Measurements from ENCODE around the gene SCYL3. TPM values are rescaled to one million over a fixed set of nuclear protein-coding genes. Genes with fewer than 3 reads are reported as not detected.
"Not testable (repeated sequence)": the region's sequence is repeated elsewhere in the genome, so short reads cannot be mapped to it uniquely, and the experiment has no call there.

The SCYL3 gene
- total and polyA plus RNA-seq, 3 experiments from 2014 or later = 12.7 to 13.5 (median 13.1) TPM

DNA sequence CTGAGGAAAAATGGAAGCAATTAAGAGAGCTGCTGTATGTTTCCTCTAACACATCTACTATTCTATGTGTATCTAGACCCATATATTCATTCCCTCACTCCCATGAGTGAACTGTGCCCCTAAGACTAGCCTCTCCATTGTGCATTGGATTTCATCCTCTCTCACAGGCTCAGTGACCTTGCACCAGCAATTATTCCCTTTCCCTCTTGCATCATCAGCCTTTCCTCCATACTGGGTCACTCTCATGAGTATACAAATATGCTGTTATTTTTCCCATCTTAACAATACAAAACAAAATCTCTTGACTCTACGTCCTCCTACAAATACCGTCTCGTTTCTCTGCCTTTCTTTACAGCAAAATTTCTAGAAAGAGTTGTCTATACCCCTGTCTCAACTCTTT is 69.5 kb downstream of the SCYL3 start:
- Histone ChIP-seq H3K9me3 (ENCODE audit: low read length) (no peaks in the 10 kb centered on the region), H3K4me3 (ENCODE audit: low read length) (no peak overlapping the region), H3K27ac (ENCODE audit: low read depth, low read length) (no peak overlapping the region), H3K4me1 (ENCODE audit: insufficient read depth, low read length) (no peaks in the 10 kb centered on the region), H3K27me3 (ENCODE audit: insufficient read depth, low read length, poor library complexity, severe bottlenecking) (no peaks in the 10 kb centered on the region), H3K36me3 (ENCODE audit: insufficient read depth, low read length) (no peaks in the 10 kb centered on the region)
- CTCF ChIA-PET = no interaction called here
- DNase-seq = no peak
- Mint-ChIP-seq H3K36me3 (peaks cover 6 to 29% (median 16%) of the 10 kb centered on the region in 3 donors), H3K27ac (peak overlapping the region in 2 of 8 donors; percentile 19 to 26), H3K4me1 (no peaks in the 10 kb centered on the region), H3K9me3 (no peaks in the 10 kb centered on the region), H3K4me3 (no peak overlapping the region), H3K27me3 (no peaks in the 10 kb centered on the region)
- POLR2A ChIA-PET = no interaction called here

GRCh38 chr1:169821500-169821899 is 72.2 kb downstream of the SCYL3 start:
- peaks cover 6 to 18% (median 15%) of the 10 kb centered on the region in 3 donors for H3K36me3 Mint-ChIP-seq
- no peak overlapping the region for H3K4me3 Mint-ChIP-seq
- H3K36me3 ChIP-seq (ENCODE audit: insufficient read depth, low read length) = no peaks in the 10 kb centered on the region
- no peaks in the 10 kb centered on the region for H3K4me1 ChIP-seq (ENCODE audit: insufficient read depth, low read length)
- ChIA-PET CTCF (no interaction called here), POLR2A (no interaction called here)
- no peaks in the 10 kb centered on the region for H3K27me3 Mint-ChIP-seq
- no peak overlapping the region for H3K27ac Mint-ChIP-seq
- H3K4me1 Mint-ChIP-seq = no peaks in the 10 kb centered on the region
- no peak overlapping the region for H3K4me3 ChIP-seq (ENCODE audit: low read length)
- DNase-seq = no peak
- H3K9me3 ChIP-seq (ENCODE audit: low read length) = no peaks in the 10 kb centered on the region
- H3K27me3 ChIP-seq (ENCODE audit: insufficient read depth, low read length, poor library complexity, severe bottlenecking) = no peaks in the 10 kb centered on the region
- H3K27ac ChIP-seq (ENCODE audit: low read depth, low read length) = no peak overlapping the region
- H3K9me3 Mint-ChIP-seq = no peaks in the 10 kb centered on the region

DNA sequence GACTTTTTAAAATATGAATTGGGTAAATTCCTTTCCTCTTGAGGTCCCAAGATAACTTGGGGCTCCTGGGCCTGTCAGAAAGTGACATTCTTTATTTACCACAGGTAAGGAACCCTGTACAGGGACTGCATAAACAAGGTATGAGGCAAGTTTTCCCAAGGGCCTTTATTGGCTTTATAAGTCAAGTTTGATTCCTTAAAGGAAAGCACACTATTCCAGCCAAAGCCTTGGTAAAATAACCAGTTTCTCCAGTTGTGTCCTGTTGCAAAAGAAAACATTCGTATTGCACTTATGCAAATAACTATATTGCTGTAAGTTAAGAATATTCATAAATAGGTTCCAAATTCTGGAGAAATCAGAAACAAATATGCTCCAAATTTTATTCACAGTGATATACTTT is 77.1 kb downstream of the SCYL3 start:
- ChIA-PET CTCF (no interaction called here), POLR2A (no interaction called here)
- Histone ChIP-seq H3K27ac (ENCODE audit: low read depth, low read length) (no peak overlapping the region), H3K27me3 (ENCODE audit: insufficient read depth, low read length, poor library complexity, severe bottlenecking) (no peaks in the 10 kb centered on the region), H3K9me3 (ENCODE audit: low read length) (no peaks in the 10 kb centered on the region), H3K36me3 (ENCODE audit: insufficient read depth, low read length) (no peaks in the 10 kb centered on the region), H3K4me1 (ENCODE audit: insufficient read depth, low read length) (peaks cover 9% of the 10 kb centered on the region), H3K4me3 (ENCODE audit: low read length) (no peak overlapping the region)
- peaks cover 5 to 8% (median 6%) of the 10 kb centered on the region in 3 donors for H3K36me3 Mint-ChIP-seq
- no peak overlapping the region for H3K4me3 Mint-ChIP-seq
- no peak overlapping the region for H3K27ac Mint-ChIP-seq
- no peaks in the 10 kb centered on the region for H3K27me3 Mint-ChIP-seq
- no peaks in the 10 kb centered on the region for H3K9me3 Mint-ChIP-seq
- H3K4me1 Mint-ChIP-seq = peaks cover 3 to 9% (median 4%) of the 10 kb centered on the region in 3 donors
- no peak for DNase-seq

DNA sequence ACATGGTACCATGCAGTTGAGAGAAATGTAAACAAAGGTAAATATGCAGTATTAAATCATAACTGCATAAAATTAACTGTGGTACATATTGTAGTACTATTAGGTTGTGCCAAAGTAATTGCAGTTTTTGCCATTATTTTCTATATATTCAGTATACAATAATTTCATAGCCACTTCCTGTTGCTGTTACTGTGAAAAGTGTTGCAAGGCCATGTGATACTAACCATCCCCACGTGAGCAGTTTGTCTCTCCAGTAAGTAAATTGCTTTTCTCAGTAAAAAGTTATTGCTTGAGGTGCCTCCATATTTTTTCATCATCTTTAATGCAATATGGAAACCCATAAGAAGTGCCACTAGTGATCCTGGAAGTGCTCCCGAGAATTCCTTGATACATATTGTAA is 79.4 kb downstream of the SCYL3 start:
- H3K27me3 ChIP-seq (ENCODE audit: insufficient read depth, low read length, poor library complexity, severe bottlenecking) = no peaks in the 10 kb centered on the region
- ChIA-PET CTCF (no interaction called here), POLR2A (no interaction called here)
- Mint-ChIP-seq H3K27me3 (no peaks in the 10 kb centered on the region), H3K9me3 (no peaks in the 10 kb centered on the region), H3K36me3 (peaks cover 5 to 6% (median 6%) of the 10 kb centered on the region in 3 donors), H3K4me1 (peaks cover 3 to 9% (median 4%) of the 10 kb centered on the region in 3 donors), H3K27ac (no peak overlapping the region), H3K4me3 (no peak overlapping the region)
- H3K27ac ChIP-seq (ENCODE audit: low read depth, low read length) = no peak overlapping the region
- peaks cover 9% of the 10 kb centered on the region for H3K4me1 ChIP-seq (ENCODE audit: insufficient read depth, low read length)
- no peaks in the 10 kb centered on the region for H3K36me3 ChIP-seq (ENCODE audit: insufficient read depth, low read length)
- H3K9me3 ChIP-seq (ENCODE audit: low read length) = no peaks in the 10 kb centered on the region
- DNase-seq = no peak
- no peak overlapping the region for H3K4me3 ChIP-seq (ENCODE audit: low read length)

DNA sequence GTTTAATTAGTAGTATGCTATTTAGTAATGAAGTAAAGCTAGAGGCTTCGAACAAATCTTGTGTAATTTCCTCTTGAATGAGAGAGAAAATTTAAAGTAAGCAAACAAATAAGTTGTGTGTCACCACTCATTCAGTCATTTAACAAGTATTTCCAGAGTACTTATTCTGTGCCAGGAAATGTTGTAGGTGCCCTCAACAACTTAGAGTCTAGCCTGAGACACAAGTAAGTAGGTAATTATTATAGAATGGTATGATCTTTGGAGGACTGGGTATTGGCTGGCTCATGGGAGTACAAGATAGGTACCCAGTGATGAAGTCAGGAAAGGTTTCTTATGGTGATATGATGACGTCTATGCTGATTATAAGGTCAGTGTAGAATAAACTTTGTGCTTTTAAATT is 81.6 kb downstream of the SCYL3 start:
- no peaks in the 10 kb centered on the region for H3K27me3 Mint-ChIP-seq
- H3K36me3 ChIP-seq (ENCODE audit: insufficient read depth, low read length) = no peaks in the 10 kb centered on the region
- POLR2A ChIA-PET = no interaction called here

DNA sequence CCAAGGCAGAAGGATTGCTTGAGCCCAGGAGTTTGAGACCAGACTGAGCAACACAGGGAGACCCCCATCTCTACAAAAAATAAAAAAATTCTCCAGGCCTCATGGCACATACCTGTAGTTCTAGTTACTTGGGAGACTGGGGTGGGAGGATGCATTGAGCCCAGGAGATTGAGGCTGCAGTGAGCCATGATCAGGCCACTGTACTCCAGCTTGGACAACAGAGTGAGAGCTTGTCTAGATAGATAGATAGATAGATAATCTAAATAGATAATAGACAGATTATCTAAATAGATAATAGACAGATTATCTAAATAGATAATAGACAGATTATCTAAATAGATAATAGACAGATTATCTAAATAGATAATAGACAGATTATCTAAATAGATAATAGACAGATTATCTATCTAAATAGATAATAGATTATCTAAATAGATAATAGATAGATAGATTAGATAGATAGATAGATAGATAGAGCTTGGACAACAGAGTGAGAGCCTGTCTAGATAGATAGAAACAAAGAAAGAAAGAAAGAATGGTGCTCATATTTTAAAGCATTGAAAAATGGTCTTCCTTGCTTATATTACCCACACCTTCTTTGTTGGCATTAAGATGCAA is 82.2 kb downstream of the SCYL3 start:
- POLR2A ChIA-PET; CTCF ChIA-PET; H3K4me3 Mint-ChIP-seq; H3K36me3 ChIP-seq (ENCODE audit: insufficient read depth, low read length); H3K27me3 ChIP-seq (ENCODE audit: insufficient read depth, low read length, poor library complexity, severe bottlenecking); H3K27me3 Mint-ChIP-seq; H3K4me1 Mint-ChIP-seq; H3K4me1 ChIP-seq (ENCODE audit: insufficient read depth, low read length); H3K4me3 ChIP-seq (ENCODE audit: low read length); H3K9me3 Mint-ChIP-seq; H3K9me3 ChIP-seq (ENCODE audit: low read length); H3K27ac ChIP-seq (ENCODE audit: low read depth, low read length); H3K27ac Mint-ChIP-seq; DNase-seq: not testable (repeated sequence)
- H3K36me3 Mint-ChIP-seq = peaks cover 5 to 15% (median 10%) of the 10 kb centered on the region in 3 donors

More for the DNA sequence above, 81.6 kb downstream of the SCYL3 start:
- H3K9me3 Mint-ChIP-seq = no peaks in the 10 kb centered on the region
- CTCF ChIA-PET = no interaction called here
- Histone ChIP-seq H3K27me3 (ENCODE audit: insufficient read depth, low read length, poor library complexity, severe bottlenecking) (no peaks in the 10 kb centered on the region), H3K4me1 (ENCODE audit: insufficient read depth, low read length) (peaks cover 9% of the 10 kb centered on the region), H3K9me3 (ENCODE audit: low read length) (no peaks in the 10 kb centered on the region), H3K27ac (ENCODE audit: low read depth, low read length) (no peak overlapping the region), H3K4me3 (ENCODE audit: low read length) (no peak overlapping the region)
- peaks cover 5 to 12% (median 7%) of the 10 kb centered on the region in 3 donors for H3K36me3 Mint-ChIP-seq
- no peak overlapping the region for H3K27ac Mint-ChIP-seq
- peaks cover 3 to 9% (median 4%) of the 10 kb centered on the region in 3 donors for H3K4me1 Mint-ChIP-seq
- H3K4me3 Mint-ChIP-seq = no peak overlapping the region
- DNase-seq = no peak

GRCh38 chr1:169809370-169810095 is 84.2 kb downstream of the SCYL3 start:
- no peaks in the 10 kb centered on the region for H3K27me3 ChIP-seq (ENCODE audit: insufficient read depth, low read length, poor library complexity, severe bottlenecking)
- peak overlapping the region in 1 of 8 donors; percentile 42 for H3K27ac Mint-ChIP-seq
- H3K9me3 Mint-ChIP-seq = no peaks in the 10 kb centered on the region
- no peak overlapping the region for H3K27ac ChIP-seq (ENCODE audit: low read depth, low read length)
- H3K4me1 Mint-ChIP-seq = peaks cover 3 to 8% (median 4%) of the 10 kb centered on the region in 3 donors
- H3K4me1 ChIP-seq (ENCODE audit: insufficient read depth, low read length) = peaks cover 7% of the 10 kb centered on the region
- DNase-seq = peak in 3 of 5 donors; percentile 1 to 23 (median 10)
- ChIA-PET CTCF (interaction anchor here (0.8 to 2.8 kb wide), 9 partner anchors 12 to 264 kb away, joined by 3 to 22 read pairs (median 5); partner anchors contain the start of genes F5, METTL18 and SCYL3), POLR2A (no interaction called here)
- no peak overlapping the region for H3K4me3 Mint-ChIP-seq
- peaks cover 5 to 23% (median 10%) of the 10 kb centered on the region in 3 donors for H3K36me3 Mint-ChIP-seq
- H3K27me3 Mint-ChIP-seq = no peaks in the 10 kb centered on the region
- no peak overlapping the region for H3K4me3 ChIP-seq (ENCODE audit: low read length)
- H3K9me3 ChIP-seq (ENCODE audit: low read length) = no peaks in the 10 kb centered on the region
- H3K36me3 ChIP-seq (ENCODE audit: insufficient read depth, low read length) = no peaks in the 10 kb centered on the region

DNA sequence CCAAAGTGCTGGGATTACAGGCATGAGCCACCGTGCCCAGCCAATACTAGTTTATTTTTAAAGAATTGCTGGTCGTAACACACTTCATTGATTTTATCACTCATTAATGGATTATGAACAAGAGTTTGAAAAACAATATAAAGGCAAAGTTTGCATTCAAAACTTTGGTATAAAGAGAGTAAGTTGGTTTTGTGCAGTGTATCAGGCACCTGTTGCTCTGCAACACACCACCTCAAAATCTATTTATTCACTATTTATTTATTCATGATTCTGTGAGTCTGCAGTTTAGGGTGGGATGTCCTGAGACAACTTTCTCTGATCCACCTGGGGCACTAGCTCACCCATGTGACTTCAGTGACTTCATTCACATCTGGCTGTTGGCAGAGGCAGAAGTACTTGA is 88.8 kb downstream of the SCYL3 start:
- Mint-ChIP-seq H3K27me3 (no peaks in the 10 kb centered on the region), H3K36me3 (peaks cover 0 to 33% (median 10%) of the 10 kb centered on the region in 3 donors), H3K4me1 (peaks cover 0 to 4% (median 0%) of the 10 kb centered on the region in 3 donors), H3K4me3 (no peak overlapping the region), H3K9me3 (no peaks in the 10 kb centered on the region), H3K27ac (no peak overlapping the region)
- ChIA-PET CTCF (no interaction called here), POLR2A (no interaction called here)
- Histone ChIP-seq H3K4me1 (ENCODE audit: insufficient read depth, low read length) (no peaks in the 10 kb centered on the region), H3K4me3 (ENCODE audit: low read length) (no peak overlapping the region), H3K27me3 (ENCODE audit: insufficient read depth, low read length, poor library complexity, severe bottlenecking) (no peaks in the 10 kb centered on the region), H3K36me3 (ENCODE audit: insufficient read depth, low read length) (no peaks in the 10 kb centered on the region), H3K9me3 (ENCODE audit: low read length) (no peaks in the 10 kb centered on the region), H3K27ac (ENCODE audit: low read depth, low read length) (no peak overlapping the region)
- DNase-seq = no peak

Measured in CD8-positive, alpha-beta memory T cell (primary cell).